ENCODE results near the gene CLSTN2. TPM values are rescaled to one million over a fixed set of nuclear protein-coding genes. Genes with fewer than 3 reads are reported as not detected.

Gene CLSTN2
- total RNA-seq, 1 donor from 2014 or later: 7.1 TPM

DNA sequence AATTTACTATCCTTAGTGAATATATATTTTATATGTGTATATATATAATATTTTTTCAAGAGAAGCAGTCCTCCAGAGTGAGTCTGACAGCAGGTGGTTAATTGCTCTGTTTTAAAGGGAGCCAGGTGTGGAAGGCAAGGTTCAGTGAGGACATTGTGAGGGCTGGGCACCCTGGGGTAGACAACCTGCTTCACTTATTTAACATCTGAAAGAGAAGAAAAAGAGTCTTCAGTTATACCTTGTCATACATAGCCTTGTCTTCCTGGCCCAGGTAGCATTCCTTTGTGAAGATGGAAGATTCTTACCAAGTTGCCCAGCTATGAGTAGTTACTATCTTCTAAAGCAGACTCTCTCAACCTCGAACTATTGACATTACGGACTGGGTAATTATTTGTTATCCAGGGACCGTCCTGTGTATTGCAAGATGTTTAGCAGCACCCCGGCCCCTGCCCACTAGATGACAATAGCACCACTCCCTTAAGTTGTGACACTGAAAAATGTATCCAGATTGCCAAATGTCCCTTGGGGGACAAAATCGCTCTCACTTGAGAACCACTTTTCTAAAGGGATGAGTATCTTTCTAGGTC is 406.9 kb downstream of the CLSTN2 start:
- DNase-seq (ENCODE audit: low spot score): no peak

DNA sequence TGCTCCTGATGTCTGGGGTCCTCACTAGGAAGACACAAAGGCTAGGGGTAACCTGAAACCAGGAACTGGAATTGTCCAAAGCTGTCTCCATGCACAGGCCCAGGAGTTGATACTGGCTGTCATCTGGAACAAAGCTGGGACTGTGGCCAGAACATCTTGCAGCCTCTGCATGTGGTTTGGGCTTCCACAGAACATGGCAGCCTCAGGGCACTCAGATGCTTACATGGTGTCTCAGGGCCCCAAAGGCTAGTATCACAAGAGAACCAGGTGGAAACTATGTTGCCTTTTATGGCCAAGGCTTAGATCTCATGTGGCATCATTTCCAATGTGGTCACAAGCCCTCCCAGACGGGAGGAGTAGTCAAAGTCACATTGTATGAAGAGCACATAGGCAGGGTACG is 407.7 kb downstream of the CLSTN2 start:
- no peak for DNase-seq (ENCODE audit: low spot score)

GRCh38 chr3:140343211-140344081 is 408.5 kb downstream of the CLSTN2 start:
- no peak for DNase-seq (ENCODE audit: low spot score)

DNA sequence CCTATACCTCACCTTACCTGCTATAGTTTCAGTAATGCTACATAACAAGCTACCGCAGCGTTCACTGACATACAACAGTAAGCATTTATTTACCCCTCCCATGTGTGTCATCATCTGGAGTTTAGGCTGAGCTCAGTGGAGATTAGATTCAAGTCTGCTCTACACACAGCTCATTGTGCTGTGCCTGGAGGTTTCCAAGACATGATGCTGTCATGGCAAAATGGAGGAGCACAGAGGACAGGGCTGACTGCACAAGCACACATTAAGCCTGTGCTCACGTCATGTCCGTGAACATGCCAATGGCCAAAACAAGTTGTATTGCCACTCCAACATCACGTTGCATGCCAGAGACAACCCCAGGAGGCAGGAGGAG is 409.1 kb downstream of the CLSTN2 start:
- DNase-seq (ENCODE audit: low spot score): no peak

- no peak for DNase-seq (ENCODE audit: low spot score)
These were observed 409.7 kb downstream of the CLSTN2 start for GRCh38 chr3:140344601-140345205.

DNA sequence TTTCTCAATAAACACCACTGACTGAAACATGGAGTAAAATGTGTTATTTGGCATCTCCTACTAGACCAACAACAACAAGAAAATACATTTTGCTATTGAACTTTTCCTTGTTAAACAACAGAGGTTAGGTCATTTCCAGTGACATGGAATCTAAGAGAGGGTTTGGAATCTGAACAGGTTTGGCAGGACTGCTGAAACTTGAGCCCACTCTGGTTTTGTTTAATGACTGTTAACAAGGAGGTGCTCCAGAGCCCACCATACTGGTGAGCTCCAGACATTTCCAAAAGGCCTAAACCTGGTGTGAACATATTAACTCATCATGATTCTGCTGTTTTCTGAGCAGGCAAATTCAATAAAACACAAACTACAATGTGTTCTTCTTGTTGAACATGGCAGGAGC is 412.2 kb downstream of the CLSTN2 start:
- no peak for DNase-seq (ENCODE audit: low spot score)

DNA sequence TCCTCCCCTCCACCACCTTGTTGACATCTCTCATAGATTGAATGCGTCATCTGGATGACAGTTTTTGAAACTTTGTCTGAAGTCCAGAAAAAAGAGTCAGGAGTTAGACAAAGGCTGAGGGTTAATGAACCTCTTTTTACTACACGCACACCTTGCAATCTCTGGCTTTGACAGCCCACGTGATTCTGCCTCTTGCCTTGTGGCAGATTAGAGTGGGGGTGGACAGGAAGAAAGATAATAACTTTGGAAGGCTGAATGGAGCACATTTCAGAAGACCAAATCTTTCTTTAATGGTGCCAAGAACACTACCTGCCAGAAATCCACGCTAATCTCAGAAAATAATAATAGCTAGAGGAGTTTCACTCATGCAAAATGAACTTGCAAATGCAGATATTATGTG is 415.0 kb downstream of the CLSTN2 start:
- no peak for DNase-seq (ENCODE audit: low spot score)

- no peak for DNase-seq (ENCODE audit: low spot score)
These were observed 416.5 kb downstream of the CLSTN2 start for GRCh38 chr3:140351466-140351865.

- no peak for DNase-seq (ENCODE audit: low spot score)
These were observed 420.5 kb downstream of the CLSTN2 start for GRCh38 chr3:140355481-140355880.

GRCh38 chr3:140358686-140359085 is 423.7 kb downstream of the CLSTN2 start:
- DNase-seq (ENCODE audit: low spot score): no peak

DNA sequence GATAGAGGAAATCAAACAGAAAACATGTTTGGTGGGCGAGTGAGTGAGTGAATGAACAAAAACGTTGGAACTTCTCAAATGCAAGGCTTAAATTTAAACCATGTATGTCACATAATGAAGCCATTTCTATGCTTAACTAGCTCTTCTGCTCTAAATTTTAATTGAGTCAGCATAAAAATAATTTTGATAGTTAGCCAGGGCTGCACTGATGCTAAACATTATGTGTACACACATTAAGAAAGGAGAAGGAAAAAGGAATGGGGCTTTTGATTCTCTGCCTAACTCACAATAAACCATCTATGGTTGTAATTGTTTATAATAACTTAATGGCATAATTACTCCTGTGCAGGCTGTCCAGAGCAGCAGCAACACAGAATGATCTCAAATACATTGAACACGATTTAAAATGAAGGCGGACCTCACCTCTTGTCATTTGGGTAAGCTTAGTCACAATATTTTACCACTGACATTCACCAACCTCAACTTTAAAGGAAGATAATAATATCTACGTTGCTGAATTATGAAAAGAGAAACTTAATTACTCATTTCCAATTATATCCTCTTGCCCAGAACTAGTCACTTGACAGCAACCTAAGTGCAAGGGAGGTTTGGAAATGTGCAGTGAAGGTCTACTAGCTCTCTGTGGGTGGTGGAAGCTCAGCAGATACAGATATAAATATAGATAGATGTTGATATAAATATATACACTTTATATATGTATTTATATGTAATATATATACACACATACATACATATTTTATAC is 424.4 kb downstream of the CLSTN2 start:
- no peak for DNase-seq (ENCODE audit: low spot score)

DNA sequence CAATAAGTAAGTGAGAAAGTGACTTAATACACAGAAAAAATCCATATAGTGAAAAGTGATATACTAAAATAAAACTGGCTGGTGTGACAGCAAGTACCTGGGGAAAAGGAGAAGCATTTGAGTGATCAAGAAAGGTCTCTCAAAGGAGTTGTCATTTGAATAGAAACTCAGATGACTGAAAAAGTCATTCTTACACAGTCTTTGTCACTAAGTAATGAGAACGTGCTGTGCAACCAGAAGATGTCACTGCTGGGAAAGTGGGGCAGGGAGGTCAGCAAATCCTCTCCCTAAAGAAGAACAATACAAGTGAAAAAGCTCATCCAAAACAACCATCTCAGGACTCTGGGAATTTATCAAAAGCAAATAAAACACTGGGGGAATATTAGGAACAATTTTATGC is 425.3 kb downstream of the CLSTN2 start:
- no peak for DNase-seq (ENCODE audit: low spot score)

GRCh38 chr3:140363801-140364200 is 428.8 kb downstream of the CLSTN2 start:
- no peak for DNase-seq (ENCODE audit: low spot score)

- DNase-seq (ENCODE audit: low spot score): no peak
These were observed 431.1 kb downstream of the CLSTN2 start for GRCh38 chr3:140365872-140366697.

- no peak for DNase-seq (ENCODE audit: low spot score)
These were observed 433.3 kb downstream of the CLSTN2 start for GRCh38 chr3:140368223-140368811.

DNA sequence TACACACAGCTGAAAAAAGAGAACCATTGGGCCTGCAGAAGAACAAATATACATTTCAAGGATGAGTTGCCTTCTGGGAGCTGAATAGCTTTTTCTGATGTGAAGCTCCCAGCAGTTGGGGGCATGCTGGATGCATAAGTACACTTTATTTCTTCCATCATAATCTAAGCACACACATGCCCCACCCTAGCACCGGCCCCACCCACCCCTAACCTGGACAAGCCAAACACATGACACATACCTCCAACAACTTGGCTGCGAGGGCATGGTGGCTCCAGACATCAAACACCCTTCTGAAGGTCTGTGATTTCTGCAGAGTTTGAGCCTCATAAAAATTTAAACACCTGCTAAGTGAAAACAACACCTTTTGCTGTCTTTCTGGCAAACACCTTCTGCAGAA is 435.7 kb downstream of the CLSTN2 start:
- no peak for DNase-seq (ENCODE audit: low spot score)

DNA sequence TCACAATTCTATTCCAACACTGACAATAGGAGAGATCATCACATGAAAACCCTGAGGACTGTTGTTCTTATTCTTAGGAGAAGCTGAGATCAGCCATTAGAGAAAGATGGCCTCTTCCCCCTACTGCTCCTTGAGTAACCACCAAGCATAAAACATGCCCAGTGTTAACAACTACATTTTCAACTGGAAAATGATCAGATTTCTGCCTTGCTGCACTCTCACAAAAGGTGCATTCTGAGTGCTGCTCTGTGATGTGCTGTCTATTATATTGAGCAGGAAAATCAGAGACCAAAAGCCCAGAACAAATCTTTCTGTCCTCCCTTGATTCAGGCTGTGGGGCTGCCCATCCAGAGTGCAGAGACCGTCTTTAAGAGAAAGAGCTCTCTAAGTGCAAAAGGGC is 438.2 kb downstream of the CLSTN2 start:
- no peak for DNase-seq (ENCODE audit: low spot score)

GRCh38 chr3:140375002-140375401 is 440.0 kb downstream of the CLSTN2 start:
- DNase-seq (ENCODE audit: low spot score): no peak

GRCh38 chr3:140376136-140376889 is 441.3 kb downstream of the CLSTN2 start:
- DNase-seq (ENCODE audit: low spot score): no peak

DNA sequence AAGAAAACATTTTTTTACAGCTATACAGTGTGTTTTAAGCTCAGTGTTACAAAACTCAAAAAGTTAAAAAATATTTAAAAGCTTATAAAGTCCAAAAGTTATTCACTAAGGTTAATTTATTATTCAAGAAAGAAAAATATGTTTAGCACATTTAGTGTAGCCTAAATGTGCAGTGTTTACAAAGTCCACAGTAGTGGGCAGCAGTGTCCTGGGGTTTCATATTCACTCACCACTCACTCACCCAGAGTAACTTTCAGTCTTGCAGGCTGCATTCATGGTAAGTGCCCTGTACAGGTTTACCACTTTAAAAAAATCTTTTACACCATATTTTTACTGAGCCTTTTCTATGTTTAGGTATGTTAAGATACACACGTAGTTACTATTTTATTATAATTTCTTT is 442.7 kb downstream of the CLSTN2 start:
- DNase-seq (ENCODE audit: low spot score): no peak

All from mucosa of gallbladder (tissue), 1 donor.